Measurements from ENCODE around the gene S100A16.

The S100A16 gene

DNA sequence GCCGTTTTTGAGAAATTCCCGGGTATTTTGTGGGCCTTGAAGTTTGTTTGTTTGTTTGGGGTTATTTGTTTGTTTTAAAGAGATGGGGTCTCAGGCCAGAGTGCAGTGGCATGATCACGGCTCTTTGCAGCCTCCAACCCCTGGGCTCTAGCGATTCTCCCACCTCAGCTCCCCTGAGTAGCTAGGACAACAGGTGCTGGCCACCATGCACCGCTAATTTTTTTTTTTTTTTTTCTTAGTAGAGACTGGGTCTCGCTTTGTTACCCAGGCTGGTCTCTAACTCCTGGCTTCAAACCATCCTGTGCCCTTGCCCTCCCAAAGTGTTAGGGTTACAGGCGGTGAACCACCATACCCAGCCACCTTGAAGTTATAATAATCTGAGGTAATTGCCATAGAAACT lies 22.9 kb upstream of the S100A16 start:
- DNase-seq, result no peak

DNA sequence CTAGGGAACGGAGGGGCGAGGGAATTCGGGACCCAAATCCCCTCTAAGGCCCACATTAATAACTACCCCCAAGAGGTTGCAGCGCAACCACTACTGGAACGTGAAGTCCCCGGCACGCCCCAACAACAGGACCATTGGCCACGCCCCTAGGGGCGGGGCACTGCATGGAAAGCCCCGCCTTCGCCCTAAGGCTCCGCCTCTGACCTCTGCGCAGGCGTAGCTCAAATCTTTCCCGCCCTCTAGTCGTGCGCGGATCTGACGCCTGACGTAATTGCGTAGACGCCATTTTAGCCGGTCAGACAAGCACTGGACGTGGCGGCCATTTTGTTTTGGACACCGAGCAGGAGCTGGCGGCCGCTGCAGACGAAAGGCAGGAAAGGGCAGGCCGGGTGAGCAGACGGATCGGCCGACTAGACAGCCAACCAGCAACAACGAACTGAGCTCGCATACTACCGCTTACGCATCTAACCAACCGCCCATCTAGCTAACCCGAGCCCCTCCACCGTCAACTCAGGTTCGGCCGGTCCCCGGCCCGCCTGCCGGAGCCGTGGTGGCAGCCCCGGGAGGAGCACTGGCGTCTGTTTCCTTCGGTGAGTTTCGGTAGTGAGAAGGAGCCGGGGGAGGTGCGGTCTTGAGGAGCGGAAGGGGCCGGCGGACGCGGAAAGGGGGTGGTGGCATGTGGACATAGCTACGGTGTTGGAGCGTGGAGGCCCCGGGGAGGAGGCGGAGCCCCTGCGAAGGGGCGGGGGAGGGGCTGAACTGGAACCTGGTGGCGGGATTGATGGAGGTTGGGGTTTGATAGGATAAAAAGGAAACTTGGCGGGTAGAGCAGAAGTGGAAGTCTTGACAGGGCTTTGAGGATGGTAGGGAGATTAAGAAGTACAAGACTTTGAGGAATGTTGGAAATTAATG lies 21.1 kb upstream of the S100A16 start, which contains the start of gene CHTOP:
CHTOP (plus strand) TSS at position 313 of the 912 bp plus-strand sequence. CDS start 2,523 bp downstream, outside the sequence.
- DNase-seq, result peak; percentile 99

DNA sequence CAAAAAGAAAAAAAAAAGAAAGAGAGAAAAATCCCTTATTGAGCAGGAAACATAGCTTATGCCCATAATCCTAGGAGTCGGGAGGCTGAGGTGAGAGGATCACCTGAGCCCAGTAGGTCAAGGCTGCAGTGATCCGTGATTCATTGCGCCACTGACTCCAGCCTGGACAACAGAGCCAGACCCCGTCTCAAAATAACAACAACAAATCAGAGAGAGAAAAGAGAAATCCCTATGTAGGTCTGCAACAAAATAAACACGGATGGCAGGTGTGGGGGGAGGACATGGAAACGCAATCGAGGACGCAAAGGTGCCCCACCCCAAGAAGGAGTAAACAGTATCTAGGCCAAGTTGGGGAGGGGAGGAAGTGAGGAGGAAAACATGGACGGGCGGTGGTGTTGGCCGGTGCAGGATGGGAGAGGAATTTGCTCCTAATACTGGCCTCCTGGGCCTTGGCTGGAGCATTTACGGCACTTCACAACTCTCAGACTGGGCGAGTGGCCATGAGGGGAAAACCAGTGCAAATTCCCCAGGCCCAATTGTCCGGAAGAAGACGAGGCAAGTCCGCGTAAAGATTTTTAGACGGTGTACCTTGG lies 20.3 kb upstream of the S100A16 start:
- no peak for DNase-seq

DNA sequence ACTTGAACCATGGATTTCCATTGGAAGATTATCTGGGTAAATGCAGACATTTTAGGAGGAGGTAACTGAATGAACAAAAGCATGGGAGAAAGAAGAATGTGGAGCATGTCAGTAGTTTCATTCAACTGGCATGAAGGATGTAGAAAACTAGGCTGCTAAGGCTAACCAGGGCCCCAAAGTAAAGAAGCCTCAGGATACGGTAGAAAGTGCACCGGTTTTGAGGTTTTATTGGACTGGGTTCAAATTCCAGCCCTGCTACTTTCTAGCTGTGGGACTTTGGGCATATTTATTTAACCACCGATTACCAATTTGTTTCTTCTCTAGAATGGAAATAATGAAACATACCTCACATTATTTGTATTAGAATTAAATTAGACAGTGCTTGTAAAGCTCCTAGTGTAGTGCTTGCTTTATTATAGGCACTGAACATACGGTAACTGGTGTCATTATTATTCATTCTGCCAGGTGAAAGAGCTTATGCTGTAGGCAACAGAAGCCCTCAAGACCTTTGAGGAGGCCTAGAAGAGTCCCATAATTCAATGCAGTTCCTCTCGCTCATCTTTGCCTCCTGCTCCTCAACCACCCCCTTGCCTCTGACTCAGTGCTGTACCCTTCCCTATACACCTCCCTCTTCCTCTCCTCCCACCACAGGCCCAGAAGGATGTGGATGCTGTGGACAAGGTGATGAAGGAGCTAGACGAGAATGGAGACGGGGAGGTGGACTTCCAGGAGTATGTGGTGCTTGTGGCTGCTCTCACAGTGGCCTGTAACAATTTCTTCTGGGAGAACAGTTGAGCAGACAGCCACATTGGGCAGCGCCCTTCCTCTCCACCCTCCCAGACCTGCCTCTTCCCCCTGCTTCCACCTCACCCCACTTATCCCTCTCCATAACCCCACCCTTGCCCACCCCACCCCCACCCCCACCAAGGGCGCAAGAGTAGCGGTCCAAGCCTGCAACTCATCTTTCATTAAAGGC lies 18.4 kb upstream of the S100A16 start:
- DNase-seq, result peak; percentile 24

DNA sequence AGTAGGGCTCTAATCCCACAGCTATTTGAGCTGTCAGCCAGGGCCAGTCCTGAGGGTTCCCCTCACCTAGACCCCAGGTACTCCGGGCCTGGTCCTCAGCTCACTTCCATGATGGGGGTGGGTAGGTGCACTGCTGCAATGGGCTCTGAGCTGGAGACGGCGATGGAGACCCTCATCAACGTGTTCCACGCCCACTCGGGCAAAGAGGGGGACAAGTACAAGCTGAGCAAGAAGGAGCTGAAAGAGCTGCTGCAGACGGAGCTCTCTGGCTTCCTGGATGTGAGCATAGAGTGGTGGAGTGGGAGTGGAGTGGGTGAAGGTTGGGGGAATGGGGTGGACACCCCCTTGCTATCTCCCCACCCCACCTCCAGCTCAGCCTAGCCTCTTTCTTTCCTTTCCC lies 17.4 kb upstream of the S100A16 start:
- DNase-seq, result no peak

DNA sequence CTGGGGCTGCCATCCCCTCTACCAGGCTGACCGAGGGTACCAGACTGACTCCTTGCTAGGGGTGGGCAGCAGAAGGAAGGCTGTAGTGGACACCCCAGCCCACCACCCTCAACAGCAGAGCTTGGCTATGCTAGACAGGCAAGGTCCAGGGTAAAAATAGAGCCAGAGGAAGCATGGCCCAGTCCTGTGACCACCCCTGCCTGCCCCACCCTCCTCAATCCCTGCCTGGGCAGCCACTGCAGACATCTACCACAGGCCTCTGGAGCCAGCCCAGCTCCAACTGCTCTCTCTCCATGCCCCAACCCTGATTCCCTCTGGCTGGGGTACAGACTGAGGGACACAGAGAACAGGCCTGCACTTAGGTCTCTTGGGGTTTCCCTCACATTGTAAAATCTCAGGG lies 17.0 kb upstream of the S100A16 start:
- no peak for DNase-seq

DNA sequence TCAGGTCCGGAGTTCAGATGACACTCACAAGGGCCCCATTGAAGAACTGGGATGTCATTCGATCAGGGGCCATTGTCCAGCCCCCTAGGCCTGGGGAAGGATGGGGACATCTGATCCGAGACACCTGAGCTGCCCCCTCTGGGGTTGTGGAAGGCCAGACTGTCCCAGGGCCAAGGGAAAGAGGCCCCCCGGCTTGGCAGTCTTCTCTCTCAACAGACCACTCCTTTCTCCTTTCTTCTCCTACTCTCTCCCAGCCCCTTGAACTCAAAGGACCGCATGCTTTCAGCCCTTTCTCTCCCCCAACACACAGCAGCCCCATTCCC lies 16.4 kb upstream of the S100A16 start:
- no peak for DNase-seq

DNA sequence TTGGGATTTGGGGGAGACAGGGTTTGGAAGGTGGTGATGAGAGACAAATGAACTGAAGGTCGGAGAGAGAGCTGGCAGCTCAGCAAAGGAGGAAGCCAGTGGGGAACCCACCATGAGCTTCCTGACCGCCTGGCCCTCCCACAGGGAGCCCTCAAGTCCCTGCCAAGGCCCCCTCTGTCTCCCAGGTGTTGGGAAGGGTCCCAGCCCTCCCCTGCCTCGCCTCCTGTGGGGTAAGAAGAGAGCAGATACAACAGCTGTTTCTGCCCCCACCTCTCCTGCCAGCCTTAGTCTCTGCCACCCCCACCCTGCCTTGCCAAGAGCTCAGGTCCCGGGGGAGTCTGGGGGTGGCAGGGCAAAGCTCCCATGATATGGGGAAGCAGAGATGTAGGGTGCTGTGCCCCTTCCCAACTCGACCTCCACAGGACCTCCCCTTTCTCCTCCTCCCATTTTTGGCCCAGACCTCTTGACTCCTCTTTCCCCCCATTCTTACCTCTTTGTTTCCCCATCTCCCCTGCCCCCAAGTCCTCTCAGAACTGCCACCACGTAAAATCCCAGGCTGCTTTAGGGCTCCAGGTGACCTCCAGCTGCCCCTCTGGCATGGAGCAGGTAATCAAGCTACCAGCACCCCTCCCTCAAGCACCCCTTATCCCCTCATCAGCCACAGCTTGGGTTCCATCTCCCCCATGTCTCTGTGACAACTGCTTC lies 15.9 kb upstream of the S100A16 start:
- DNase-seq, result no peak

DNA sequence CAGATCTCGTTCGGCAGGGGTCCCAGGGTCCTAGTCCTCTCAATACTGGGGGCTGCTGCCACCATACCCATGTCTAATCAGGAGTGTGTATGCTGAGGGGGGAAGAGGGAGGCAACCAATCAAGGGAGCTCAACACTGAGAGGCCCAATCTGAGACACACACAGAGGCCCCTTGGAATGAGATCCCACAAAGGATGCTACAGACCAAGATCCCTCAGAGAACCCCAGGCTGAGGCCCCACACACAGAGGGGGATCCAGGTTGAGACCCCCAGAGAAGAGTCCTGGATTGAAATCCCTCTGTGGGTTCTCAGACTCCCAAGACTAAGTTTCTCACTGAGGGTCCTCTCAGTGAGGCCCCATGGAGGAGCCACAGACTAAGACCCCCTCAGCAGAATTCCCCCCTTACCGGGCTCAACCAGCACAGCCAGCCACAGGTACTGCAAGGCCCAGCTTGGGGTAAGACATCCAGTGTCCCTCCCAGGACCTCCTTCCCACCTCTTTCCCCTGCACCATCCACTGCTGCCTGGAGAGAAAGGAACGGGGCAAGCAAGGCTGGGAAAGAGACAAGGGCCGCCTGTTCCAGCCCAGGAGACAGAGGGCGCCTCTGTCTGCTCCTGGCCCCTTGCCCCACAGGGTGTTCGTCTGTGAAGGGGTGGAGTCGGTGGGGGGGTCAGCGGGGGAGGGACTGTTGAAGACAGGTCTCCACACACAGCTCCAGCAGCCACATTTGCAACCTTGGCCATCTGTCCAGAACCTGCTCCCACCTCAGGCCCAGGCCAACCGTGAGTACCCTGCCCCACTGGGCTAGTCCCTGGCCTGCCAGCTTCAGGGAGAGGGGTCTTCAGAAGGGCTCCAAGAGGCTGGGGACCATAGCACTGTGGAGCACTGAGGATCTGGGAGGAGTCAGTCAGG lies 15.0 kb upstream of the S100A16 start, which contains the start of gene S100A1:
S100A1 (plus strand) TSS at position 720 of the 912 bp plus-strand sequence. CDS start 2,088 bp downstream, outside the sequence.
- no peak for DNase-seq

DNA sequence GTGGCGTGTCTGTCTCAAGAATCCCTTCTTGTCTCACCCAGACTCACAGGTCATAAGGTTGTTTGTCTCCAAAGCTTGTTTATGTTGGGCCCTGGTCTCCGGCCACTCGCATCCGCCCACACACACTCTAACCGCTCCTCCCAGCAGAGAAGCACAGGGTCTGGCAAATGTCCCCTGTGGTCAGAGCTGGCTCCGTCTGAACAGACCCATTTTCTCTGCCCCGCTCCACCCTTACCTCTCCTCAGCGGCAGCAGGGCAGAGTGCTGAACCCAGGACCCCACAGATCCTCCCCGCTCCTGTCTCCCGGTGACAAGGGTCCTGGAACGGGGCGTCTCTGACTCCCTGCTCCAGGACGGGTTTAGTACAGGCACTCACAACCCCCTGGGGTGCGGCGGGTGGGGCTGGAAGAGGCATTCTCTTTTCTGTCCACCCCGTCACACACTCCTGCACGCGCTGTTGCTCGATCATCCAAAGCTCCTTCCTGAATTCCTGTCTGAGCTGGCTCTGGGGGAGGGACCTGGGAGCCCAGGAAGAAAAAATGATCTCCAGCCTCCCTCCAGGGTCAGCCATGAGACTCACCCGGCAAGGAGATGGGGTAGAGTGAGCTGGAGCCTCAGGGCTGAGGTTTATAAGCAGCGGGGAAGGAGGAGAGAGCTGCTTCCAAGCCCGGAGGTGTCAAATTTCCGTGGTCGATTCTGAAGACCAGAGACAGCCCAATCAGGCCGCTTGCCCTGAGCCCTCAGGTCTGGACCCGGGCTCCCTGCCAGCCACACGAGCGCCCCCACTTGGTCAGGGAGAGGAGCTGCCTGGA lies 14.2 kb upstream of the S100A16 start, which contains the start of gene S100A13:
S100A13 (minus strand) TSS at position 602 of the 811 bp plus-strand sequence. CDS start 1,033 bp downstream, outside the sequence.
- peak; percentile 25 for DNase-seq

DNA sequence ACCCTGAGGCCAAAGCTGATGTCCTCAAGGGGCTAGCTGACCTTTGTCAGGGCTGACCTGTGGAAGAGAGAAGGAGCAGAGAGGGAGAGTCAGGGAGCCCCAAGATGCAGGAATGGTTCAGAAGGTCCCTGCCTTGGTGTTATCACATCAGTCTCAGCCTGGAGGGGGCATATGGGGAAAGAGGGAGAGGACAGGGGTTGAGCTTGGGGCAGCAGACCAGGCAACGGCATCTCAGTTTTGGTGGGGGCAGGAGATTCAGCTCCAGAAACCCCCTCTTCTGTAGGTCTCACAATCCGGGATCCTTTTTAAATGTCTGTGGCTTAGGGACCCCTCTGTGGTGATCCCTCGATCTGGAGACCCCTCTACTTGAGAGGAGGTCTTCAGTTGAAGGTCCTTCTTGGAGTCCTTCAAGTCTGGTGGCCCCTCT lies 13.6 kb upstream of the S100A16 start:
- no peak for DNase-seq

DNA sequence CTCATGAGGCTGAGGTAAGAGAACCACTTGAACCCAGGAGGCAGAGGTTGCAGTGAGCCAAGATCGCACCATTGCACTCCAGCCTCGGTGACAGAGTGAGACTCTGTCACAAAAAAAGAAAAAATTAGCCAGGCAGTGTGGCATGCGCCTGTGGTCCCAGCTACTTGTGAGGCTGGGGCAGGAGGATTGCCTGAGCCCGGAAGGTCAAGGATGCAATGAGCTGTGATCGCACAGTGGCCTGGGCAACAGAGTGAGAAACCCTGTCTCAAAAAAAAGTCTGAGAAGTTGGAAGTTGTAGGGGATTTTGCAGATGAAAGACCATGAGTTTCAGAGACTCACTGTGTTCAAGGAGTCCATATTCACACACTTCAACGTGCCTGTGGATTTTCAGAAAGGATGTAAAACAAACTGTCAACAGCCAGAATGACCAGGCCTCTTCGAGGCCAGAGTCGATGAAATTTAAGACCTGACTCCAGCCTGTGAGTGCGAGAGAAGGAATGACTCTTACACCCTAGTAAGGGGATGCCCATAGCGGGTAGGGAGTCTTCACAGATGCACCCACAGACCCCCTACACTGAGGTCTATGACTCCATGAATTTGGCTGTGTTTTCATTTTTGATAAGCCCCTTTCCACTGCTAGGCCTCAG lies 12.2 kb upstream of the S100A16 start:
- DNase-seq, result no peak

DNA sequence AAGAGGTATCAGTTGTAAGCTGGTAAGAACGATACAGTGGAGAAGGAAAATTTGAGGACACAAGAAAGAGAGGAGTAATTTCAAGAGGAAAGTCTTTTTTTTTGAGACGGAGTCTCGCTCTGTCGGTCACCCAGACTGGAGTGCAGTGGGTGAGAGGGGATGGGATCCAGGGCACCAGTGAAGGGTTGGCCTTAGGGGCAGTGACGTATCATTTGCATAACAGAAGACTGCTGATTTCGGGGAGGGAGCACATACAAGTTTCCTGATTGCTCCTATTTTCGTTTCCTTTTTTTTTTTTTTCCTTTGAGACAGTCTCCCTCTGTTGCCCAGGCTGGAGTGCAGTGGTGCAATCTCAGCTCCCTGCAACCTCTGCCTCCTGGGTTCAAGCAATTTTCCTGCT lies 10.2 kb upstream of the S100A16 start:
- DNase-seq, result no peak

DNA sequence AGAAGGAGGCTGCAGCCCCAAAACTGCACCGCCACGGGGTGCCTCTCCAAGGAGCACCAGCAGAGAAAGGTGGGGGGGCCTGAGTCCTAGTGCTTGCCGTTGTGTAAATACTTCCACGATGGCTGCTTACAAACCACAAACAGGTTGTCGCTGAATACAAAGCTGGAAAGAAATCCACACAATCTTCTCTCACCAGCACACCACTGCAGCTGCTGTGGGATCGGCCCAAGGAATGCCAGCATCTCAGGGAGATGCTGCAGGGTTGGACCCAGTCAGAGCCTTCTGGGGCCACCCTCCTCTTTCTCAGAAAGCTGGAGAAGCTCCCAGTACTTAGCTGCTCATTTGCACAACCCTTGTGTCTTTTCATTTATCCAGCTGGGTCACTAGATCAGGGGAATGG lies 6.2 kb upstream of the S100A16 start:
- DNase-seq, result no peak

DNA sequence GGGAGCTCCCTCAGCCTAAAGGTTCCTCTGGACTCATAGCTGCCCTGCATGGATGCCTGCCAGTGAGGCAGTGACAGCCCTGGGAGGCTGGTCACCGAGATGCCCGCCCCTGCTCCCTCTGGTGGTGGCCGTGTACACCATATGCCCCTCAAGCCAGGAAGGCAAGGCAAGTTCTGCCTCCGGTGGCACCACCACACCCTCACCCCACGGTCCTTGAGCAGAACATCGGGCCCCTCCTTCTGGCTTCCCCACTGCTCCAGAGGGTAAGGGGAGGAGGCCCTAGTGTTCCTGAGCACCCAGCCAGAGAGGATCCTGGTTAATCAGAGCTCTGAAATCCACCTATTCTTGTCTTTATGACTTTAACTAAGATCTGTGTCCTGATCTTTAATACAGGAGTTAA lies 4.7 kb upstream of the S100A16 start:
- no peak for DNase-seq

DNA sequence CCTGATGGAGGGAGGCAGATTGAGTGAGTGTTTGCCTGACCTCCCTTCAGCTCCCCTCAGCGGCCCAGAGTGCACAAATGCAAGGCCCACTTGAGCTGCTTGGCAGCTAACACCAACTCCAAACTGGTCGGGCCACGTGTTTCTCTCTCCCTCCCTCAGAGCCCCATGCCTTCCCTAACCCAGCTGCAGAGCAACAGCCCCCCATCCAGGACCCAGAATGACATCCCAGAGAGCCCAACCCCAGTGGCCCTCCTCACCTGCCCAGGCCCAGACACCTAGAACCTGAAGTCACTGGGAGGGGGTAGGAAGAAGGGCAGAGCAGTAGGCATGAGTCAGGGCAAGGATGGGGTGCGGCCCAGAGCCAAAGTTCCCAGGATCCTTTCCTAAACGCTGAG lies 4.0 kb upstream of the S100A16 start:
- no peak for DNase-seq

DNA sequence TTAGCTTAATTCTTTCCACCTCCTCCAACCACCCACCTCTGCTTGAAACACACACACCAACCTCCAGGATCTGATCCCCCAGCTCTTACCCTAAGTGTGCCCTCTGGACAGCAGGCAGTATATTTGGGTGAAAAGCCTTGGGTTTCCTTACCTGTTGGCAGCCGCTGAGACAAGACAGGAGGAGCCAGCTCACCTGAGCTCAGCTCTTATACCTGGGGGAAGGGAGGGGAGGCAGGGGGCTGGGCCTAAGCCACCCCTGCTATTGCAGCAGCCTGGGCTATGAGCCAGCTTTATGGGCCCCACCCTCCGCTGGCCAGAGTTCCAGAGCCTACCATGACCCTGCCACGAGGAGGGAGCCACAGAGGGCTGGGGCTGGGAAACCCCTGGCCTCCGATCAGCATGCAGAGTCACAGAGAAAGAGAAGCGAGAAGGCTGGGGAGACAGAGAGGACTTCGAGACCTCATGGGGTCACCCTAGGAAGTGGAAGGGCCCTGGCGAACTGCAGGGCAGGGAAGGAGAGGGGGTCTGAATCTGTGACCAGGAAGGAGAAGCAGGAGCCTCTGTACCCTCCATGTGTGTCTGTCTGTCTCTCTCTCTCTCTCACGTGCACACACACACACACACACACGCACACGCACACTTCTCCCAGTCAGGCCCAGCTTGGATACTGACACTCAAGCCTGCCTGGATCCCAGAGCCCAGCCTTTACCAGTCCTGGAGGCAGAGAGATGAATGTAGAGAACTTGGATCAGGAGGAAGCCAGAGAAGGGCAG lies 3.4 kb upstream of the S100A16 start, which contains the start of gene S100A14:
S100A14 (minus strand) TSS at position 182 of the 773 bp plus-strand sequence. CDS start 467 bp downstream, outside the sequence.
- no peak for DNase-seq

DNA sequence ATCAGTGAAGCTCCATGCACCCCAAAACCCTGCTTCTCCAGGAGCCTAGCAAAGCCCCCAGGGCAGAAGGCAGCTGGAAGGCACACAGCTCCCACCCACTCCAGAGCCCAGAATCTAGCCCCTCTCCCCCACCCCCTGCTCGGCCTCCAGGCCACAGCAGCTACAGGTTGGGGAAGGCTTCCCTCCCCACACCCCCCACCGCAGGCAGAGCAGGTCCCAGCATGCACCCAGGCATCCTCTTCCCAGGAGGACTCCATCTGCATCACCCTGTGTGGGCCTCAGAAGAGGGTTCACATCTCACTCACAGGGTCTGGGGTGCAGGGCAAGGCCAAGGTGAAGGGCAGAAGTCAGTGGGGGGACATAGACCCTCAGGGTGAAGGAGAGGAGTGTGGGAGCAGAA lies 2.5 kb upstream of the S100A16 start:
- no peak for DNase-seq

DNA sequence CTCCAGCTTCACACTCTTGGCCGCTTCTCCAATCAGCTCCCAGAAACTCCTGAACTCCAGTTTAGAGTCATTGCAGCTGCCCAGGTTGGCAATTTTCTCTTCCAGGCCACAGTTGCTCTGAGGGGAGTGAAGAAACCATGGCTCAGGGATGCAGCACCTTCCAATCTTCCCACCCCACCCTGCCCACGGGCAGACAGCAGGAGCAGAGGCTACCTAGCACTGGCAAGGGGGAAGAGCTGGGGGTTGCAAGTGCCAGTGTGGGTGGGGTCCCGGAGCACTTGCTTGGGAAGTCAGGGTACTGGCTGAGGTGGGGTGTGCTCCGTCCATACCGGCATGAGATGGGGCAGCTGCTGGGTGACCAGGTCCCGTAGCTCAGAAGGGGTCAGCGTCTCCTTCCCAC lies 2.0 kb upstream of the S100A16 start:
- no peak for DNase-seq
